Kidney epithelial cell (primary cell): Measurements from ENCODE around the gene NANP. TPM values are rescaled to one million over a fixed set of nuclear protein-coding genes. Genes with fewer than 3 reads are reported as not detected.
"Not testable (repeated sequence)": the region's sequence is repeated elsewhere in the genome, so short reads cannot be mapped to it uniquely, and the experiment has no call there.

Source experiments
- DNase-seq: peaks from one replicate; pipeline ENCODE4 v3.0.0-alpha.2; 2010; ENCODE audit warnings: low read depth
- H3K27me3 ChIP-seq: 2 replicates; pipeline ENCODE4 v1.6.0; 2011; ENCODE audit warnings: low read length; ENCODE audit not compliant: control insufficient read depth, insufficient read depth
- H3K36me3 ChIP-seq: 2 replicates; pipeline ENCODE4 v1.5.1; 2011; ENCODE audit warnings: low read length; ENCODE audit not compliant: control insufficient read depth, insufficient read depth
- H3K4me3 ChIP-seq: 2 replicates; pipeline ENCODE4 v1.5.1; 2011; ENCODE audit warnings: low read depth, mild to moderate bottlenecking, control low read depth, low read length
- CTCF ChIP-seq: IDR thresholded peaks from 2 replicates; pipeline ENCODE4 v1.5.1; 2011; ENCODE audit warnings: mild to moderate bottlenecking, moderate library complexity, low read length, control low read depth, inconsistent platforms; ENCODE audit not compliant: insufficient read depth, poor library complexity, severe bottlenecking
- total RNA-seq: library from RNA; depleted of rRNA; stranded (reverse); fragments of >200 nt; gene quantifications from 2 replicates; pipeline ENCODE4 v1.2.3, GENCODE V29; 2015

Gene NANP
- total RNA-seq, 1 donor from 2014 or later = 7.0 TPM

- no peak for DNase-seq
- TF ChIP-seq CTCF = no peak
- no peaks in the 10 kb centered on the region for H3K27me3 ChIP-seq
- H3K36me3 ChIP-seq = no peaks in the 10 kb centered on the region
- no peak overlapping the region for H3K4me3 ChIP-seq
These were observed 22.2 kb downstream of the NANP start for GRCh38 chr20:25601659-25602058.

- H3K36me3 ChIP-seq = no peaks in the 10 kb centered on the region
- H3K27me3 ChIP-seq = peaks cover 2% of the 10 kb centered on the region
- TF ChIP-seq CTCF = no peak
- no peak for DNase-seq
- no peak overlapping the region for H3K4me3 ChIP-seq
These were observed 23.2 kb downstream of the NANP start for GRCh38 chr20:25600632-25601031.

- Histone ChIP-seq H3K4me3 (no peak overlapping the region), H3K27me3 (peaks cover 2% of the 10 kb centered on the region), H3K36me3 (no peaks in the 10 kb centered on the region)
- TF ChIP-seq CTCF = no peak
- no peak for DNase-seq
These were observed 31.5 kb downstream of the NANP start for GRCh38 chr20:25592135-25592852.

- H3K27me3 ChIP-seq, DNase-seq, H3K4me3 ChIP-seq: not testable (repeated sequence)
These were observed 33.0 kb downstream of the NANP start for GRCh38 chr20:25590778-25591177.

GRCh38 chr20:25588491-25588890, 35.3 kb downstream of the NANP start:
- no peak overlapping the region for H3K4me3 ChIP-seq
- no peaks in the 10 kb centered on the region for H3K27me3 ChIP-seq
- no peak for DNase-seq
- no peak for TF ChIP-seq CTCF
- no peaks in the 10 kb centered on the region for H3K36me3 ChIP-seq

More at GRCh38 chr20:25590778-25591177, 33.0 kb downstream of the NANP start:
- not testable (repeated sequence) for H3K36me3 ChIP-seq

GRCh38 chr20:25587536-25587935, 36.3 kb downstream of the NANP start:
- no peak overlapping the region for H3K4me3 ChIP-seq
- no peak for TF ChIP-seq CTCF
- H3K36me3 ChIP-seq = no peaks in the 10 kb centered on the region
- DNase-seq = no peak
- H3K27me3 ChIP-seq = no peaks in the 10 kb centered on the region
